ENCODE data around the gene CLPX.

- TF ChIP-seq ZNF565 (CRISPR knock-in tag; conservative IDR thresholded peaks at IDR 0.05; ENCODE audit: low read depth) (no peak), CSDC2 (CRISPR knock-in tag; IDR thresholded peaks at IDR 0.05) (no peak), CSRNP3 (CRISPR knock-in tag; IDR thresholded peaks at IDR 0.05) (no peak), ARNTL (CRISPR knock-in tag; IDR thresholded peaks at IDR 0.05; ENCODE audit: borderline replicate concordance, low read depth) (no peak), ISL1 (CRISPR knock-in tag; IDR thresholded peaks at IDR 0.05) (no peak), POU6F1 (CRISPR knock-in tag; IDR thresholded peaks at IDR 0.05; ENCODE audit: borderline replicate concordance, low read depth) (no peak), PATZ1 (CRISPR knock-in tag; IDR thresholded peaks at IDR 0.05; ENCODE audit: borderline replicate concordance) (no peak), TSHZ2 (CRISPR knock-in tag; IDR thresholded peaks at IDR 0.05) (no peak), ZC3H10 (CRISPR knock-in tag; IDR thresholded peaks at IDR 0.05) (no peak), GLIS3 (CRISPR knock-in tag; IDR thresholded peaks at IDR 0.05) (no peak), ZFP3 (CRISPR knock-in tag; IDR thresholded peaks at IDR 0.05) (no peak), RARB (CRISPR knock-in tag; IDR thresholded peaks at IDR 0.05) (no peak), BACH2 (CRISPR knock-in tag; IDR thresholded peaks at IDR 0.05; ENCODE audit: borderline replicate concordance) (no peak), CREB5 (CRISPR knock-in tag; IDR thresholded peaks at IDR 0.05; ENCODE audit: low read depth) (no peak)
Measured at GRCh38 chr15:65210770-65211481, 25.8 kb upstream of the CLPX start, which contains the start of gene CILP.

Data from SK-N-SH treated with all-trans-retinoic acid at 6 μM for 48 hours (cell line).